K562 (cell line): ENCODE measurements around the gene SRM. TPM values are rescaled to one million over a fixed set of nuclear protein-coding genes. Genes with fewer than 3 reads are reported as not detected.

Experiments used
- CBFB ChIP-seq: sonication (generic); formaldehyde crosslinking; IDR thresholded peaks from 2 replicates; pipeline ENCODE4 v1.4.0; 2020; ENCODE audit warnings: mild to moderate bottlenecking, missing genetic modification reagents
- CCNT2 ChIP-seq: IDR thresholded peaks from 2 replicates; pipeline ENCODE4 v1.6.1; 2011; ENCODE audit warnings: borderline replicate concordance, low read depth, mild to moderate bottlenecking, moderate library complexity, mixed read lengths, low read length; ENCODE audit not compliant: insufficient read length; ENCODE audit errors: extremely low read depth
- ELF4 ChIP-seq: fragments of 450-650 bp; formaldehyde crosslinking; IDR thresholded peaks from 2 replicates; pipeline ENCODE4 v1.4.0; 2022; ENCODE audit warnings: missing genetic modification characterization
- ETV5 ChIP-seq: sonication (generic); formaldehyde crosslinking; IDR thresholded peaks from 2 replicates; pipeline ENCODE4 v1.4.0; 2020; ENCODE audit warnings: low read depth, mild to moderate bottlenecking, missing genetic modification reagents
- FOXM1 ChIP-seq, 2 experiments: fragments of 450-650 bp in 1 of 2; sonication (generic) in 1 of 2; formaldehyde crosslinking in 1 of 2; IDR thresholded peaks; 2 replicates each; pipeline versions ENCODE4 v1.6.1 to v1.9.0; 2017 to 2022; ENCODE audit warnings: low read depth in 2 of 2, mild to moderate bottlenecking in 2 of 2, missing genetic modification reagents in 1 of 2, moderate library complexity in 1 of 2
- HDAC8 ChIP-seq: fragments of 450-650 bp; IDR thresholded peaks from 2 replicates; pipeline ENCODE4 v1.6.1; 2016; ENCODE audit warnings: mild to moderate bottlenecking, missing genetic modification characterization, moderate library complexity, missing compliant biosample characterization
- MLLT1 ChIP-seq, 2 experiments: fragments of 450-650 bp; IDR thresholded peaks; 2 replicates each; pipeline ENCODE4 v1.6.1; 2016
- NFYB ChIP-seq: IDR thresholded peaks from 2 replicates; pipeline ENCODE4 v1.6.1; 2011; ENCODE audit warnings: mild to moderate bottlenecking, moderate library complexity; ENCODE audit not compliant: insufficient read length; ENCODE audit errors: extremely low read depth
- PCBP1 ChIP-seq: fragments of 200-400 bp; formaldehyde crosslinking; IDR thresholded peaks from 2 replicates; pipeline ENCODE4 v1.6.1; 2018; ENCODE audit warnings: mild to moderate bottlenecking, low read depth, low read length; ENCODE audit not compliant: poor library complexity, severe bottlenecking
- TBP ChIP-seq: optimal IDR thresholded peaks from 2 replicates; pipeline ENCODE3; 2011; ENCODE audit warnings: low read depth, low read length, improper control_type of control experiment
- TFE3 ChIP-seq: fragments of 450-650 bp; formaldehyde crosslinking; IDR thresholded peaks from 2 replicates; pipeline ENCODE4 v1.4.0; 2020; ENCODE audit warnings: mild to moderate bottlenecking, mixed read lengths
- THRB ChIP-seq: fragments of 450-650 bp; formaldehyde crosslinking; conservative IDR thresholded peaks from 2 replicates; pipeline ENCODE4 v1.4.0; 2022; ENCODE audit warnings: mild to moderate bottlenecking, missing genetic modification characterization
- ZBTB9 ChIP-seq: fragments of 450-650 bp; formaldehyde crosslinking; IDR thresholded peaks from 2 replicates; pipeline ENCODE4 v1.4.0; 2020; ENCODE audit warnings: mild to moderate bottlenecking, moderate library complexity
- ZMIZ1 ChIP-seq, 2 experiments: fragments of 150-350 bp in 1 of 2; IDR thresholded peaks; 2 replicates each; pipeline ENCODE4 v1.6.1; 2012 to 2016; ENCODE audit warnings: low read depth in 2 of 2, low read length in 2 of 2, mild to moderate bottlenecking in 1 of 2, moderate library complexity in 1 of 2
- ZSCAN29 ChIP-seq: fragments of 450-650 bp; IDR thresholded peaks from 2 replicates; pipeline ENCODE4 v1.6.1; 2017
- polyA plus RNA-seq, 8 experiments: library from polyadenylated mRNA; depleted of rRNA in 4 of 8; stranded (reverse) in 5 of 8; unstranded in 3 of 8; fragments of >200 nt; fragmentation: Nextera tagmentation in 2 of 8; fragmentation: Illumina TruSeq in 1 of 8; extraction: Ambion mirVana in 2 of 8; extraction: Trizol in 1 of 8; gene quantifications; 2 replicates each; pipeline versions ENCODE4 v1.2.1 to v1.2.3, GENCODE V29; 2011 to 2014; ENCODE audit warnings: inconsistent platforms in 1 of 8, missing spikeins in 1 of 8
- total RNA-seq, 7 experiments: library from RNA; depleted of rRNA in 6 of 7; stranded (reverse); fragments of >200 nt in 6 of 7; fragmentation: Illumina TruSeq in 2 of 7; extraction: Trizol in 2 of 7; gene quantifications; 2 replicates each; pipeline versions ENCODE4 v1.2.1 to v1.2.3, GENCODE V29; 2011 to 2021; ENCODE audit warnings: low replicate concordance in 1 of 7

The SRM gene
- total and polyA plus RNA-seq, 9 of the 15 experiments (the other 6 are each of a cell fraction or from before 2014, with no cell fraction given) = 23.9 to 373 (median 82.5) TPM

- TF ChIP-seq TBP (peak; percentile 95), TFE3 (CRISPR knock-in tag) (no peak), ELF4 (CRISPR knock-in tag) (peak; percentile 56; the same call in 1 of the 2 replicates), ZMIZ1 (IDR thresholded peaks at IDR 0.05; ENCODE audit: low read depth in 2 of 2, low read length in 2 of 2) (0 out of 4 replicates have a peak, but pooled peaks of 1 of the 2 experiments have one; percentile 45), NFYB (no peak), HDAC8 (tag) (peak; percentile 56; the same call in 1 of the 2 replicates), MLLT1 (IDR thresholded peaks at IDR 0.05) (peak; percentile 17 to 75; a peak in 1 of 4 replicates), PCBP1 (peak; percentile 88), CBFB (CRISPR knock-in tag) (peak; percentile 74), THRB (CRISPR knock-in tag) (no peak), CCNT2 (no peak), FOXM1 (IDR thresholded peaks at IDR 0.05; ENCODE audit: low read depth) (peak; percentile 96), FOXM1 (CRISPR knock-in tag; IDR thresholded peaks at IDR 0.05; ENCODE audit: low read depth) (peak; percentile 93; the same call in 1 of the 2 replicates), ZSCAN29 (0 out of 2 replicates have a peak, but pooled peaks have one; percentile 44), ETV5 (CRISPR knock-in tag) (peak; percentile 74), ZBTB9 (CRISPR knock-in tag) (0 out of 2 replicates have a peak, but pooled peaks have one; percentile 34)
Measured at GRCh38 chr1:11012260-11013159, 47.3 kb downstream of the SRM start, which contains the start of gene TARDBP (continued).
